IPS-11a (cell line): ENCODE measurements around the gene HMOX1.

Experiments
- H3K4me3 ChIP-seq: one replicate; pipeline ENCODE4 v1.5.1; 2013; ENCODE audit warnings: low read depth, low read length, control low read depth

Gene HMOX1

GRCh38 chr22:35380537-35381423 lies at the start of gene HMOX1:
Gene HMOX1, plus strand, starts transcription at chr22:35381096. Its CDS starts 78 bp downstream, at chr22:35381174.
- H3K4me3 ChIP-seq = peak within 1 kb of the TSS; percentile 61

GRCh38 chr22:35332278-35332677 lies 48.6 kb upstream of the HMOX1 start:
- H3K4me3 ChIP-seq = no peak overlapping the region

GRCh38 chr22:35333220-35333619 lies 47.7 kb upstream of the HMOX1 start:
- no peak overlapping the region for H3K4me3 ChIP-seq

GRCh38 chr22:35334004-35334403 lies 46.9 kb upstream of the HMOX1 start:
- H3K4me3 ChIP-seq = no peak overlapping the region

- H3K4me3 ChIP-seq = no peak overlapping the region
These were observed 45.4 kb upstream of the HMOX1 start for GRCh38 chr22:35335468-35335867.

GRCh38 chr22:35335936-35336781 lies 44.7 kb upstream of the HMOX1 start:
- no peak overlapping the region for H3K4me3 ChIP-seq

- no peak overlapping the region for H3K4me3 ChIP-seq
These were observed 43.0 kb upstream of the HMOX1 start for GRCh38 chr22:35337932-35338331.

- H3K4me3 ChIP-seq = no peak overlapping the region
These were observed 39.6 kb upstream of the HMOX1 start for GRCh38 chr22:35341090-35341874.

- H3K4me3 ChIP-seq = no peak overlapping the region
These were observed 38.5 kb upstream of the HMOX1 start for GRCh38 chr22:35342390-35342789.

- H3K4me3 ChIP-seq = no peak overlapping the region
These were observed 37.0 kb upstream of the HMOX1 start for GRCh38 chr22:35343664-35344550.

GRCh38 chr22:35344956-35345690 lies 35.8 kb upstream of the HMOX1 start:
- no peak overlapping the region for H3K4me3 ChIP-seq

- H3K4me3 ChIP-seq = no peak overlapping the region
These were observed 34.9 kb upstream of the HMOX1 start for GRCh38 chr22:35345808-35346505.

GRCh38 chr22:35346596-35347220 lies 34.2 kb upstream of the HMOX1 start:
- H3K4me3 ChIP-seq = no peak overlapping the region

- H3K4me3 ChIP-seq = no peak overlapping the region
These were observed 33.4 kb upstream of the HMOX1 start for GRCh38 chr22:35347462-35347861.

- H3K4me3 ChIP-seq = no peak overlapping the region
These were observed 32.8 kb upstream of the HMOX1 start for GRCh38 chr22:35348026-35348590.

GRCh38 chr22:35348703-35349102 lies 32.2 kb upstream of the HMOX1 start:
- no peak overlapping the region for H3K4me3 ChIP-seq

- H3K4me3 ChIP-seq = no peak overlapping the region
These were observed 31.6 kb upstream of the HMOX1 start for GRCh38 chr22:35349368-35349703.
